ENCODE measurements around the gene SDC1.
"Not testable (repeated sequence)": the region's sequence is repeated elsewhere in the genome, so short reads cannot be mapped to it uniquely, and the experiment has no call there.

SDC1 gene

GRCh38 chr2:20236496-20236895, 11.6 kb upstream of the SDC1 start:
- in situ Hi-C loops (cut with HindIII; ENCODE audit: low pct_unique_long_range_greater_than_20kb, low sequenced_read_pairs): no loop called here
- no peak for TF ChIP-seq JUND (IDR thresholded peaks at IDR 0.05; ENCODE audit: low read depth)
- no peak for DNase-seq (ENCODE audit: low read depth in 1 of 2, low spot score in 1 of 2)

GRCh38 chr2:20235655-20236305, 10.8 kb upstream of the SDC1 start:
- in situ Hi-C loops (cut with HindIII; ENCODE audit: low pct_unique_long_range_greater_than_20kb, low sequenced_read_pairs): no loop called here
- no peak for DNase-seq (ENCODE audit: low read depth in 1 of 2, low spot score in 1 of 2)
- no peak for TF ChIP-seq JUND (IDR thresholded peaks at IDR 0.05; ENCODE audit: low read depth)

GRCh38 chr2:20234597-20234996, 9.7 kb upstream of the SDC1 start:
- DNase-seq (ENCODE audit: low read depth in 1 of 2, low spot score in 1 of 2); in situ Hi-C loops (cut with HindIII; ENCODE audit: low pct_unique_long_range_greater_than_20kb, low sequenced_read_pairs): not testable (repeated sequence)

GRCh38 chr2:20232837-20233207, 7.9 kb upstream of the SDC1 start:
- in situ Hi-C loops (cut with HindIII; ENCODE audit: low pct_unique_long_range_greater_than_20kb, low sequenced_read_pairs): no loop called here
- TF ChIP-seq JUND (IDR thresholded peaks at IDR 0.05; ENCODE audit: low read depth): no peak
- DNase-seq (ENCODE audit: low read depth in 1 of 2, low spot score in 1 of 2): peak in 1 of 2 experiments; percentile 86

GRCh38 chr2:20231598-20232026, 6.7 kb upstream of the SDC1 start:
- no peak for TF ChIP-seq JUND (IDR thresholded peaks at IDR 0.05; ENCODE audit: low read depth)
- DNase-seq (ENCODE audit: low read depth in 1 of 2, low spot score in 1 of 2): peak in 1 of 2 experiments; percentile 88
- in situ Hi-C loops (cut with HindIII; ENCODE audit: low pct_unique_long_range_greater_than_20kb, low sequenced_read_pairs): no loop called here

GRCh38 chr2:20231159-20231558, 6.2 kb upstream of the SDC1 start:
- DNase-seq (ENCODE audit: low read depth in 1 of 2, low spot score in 1 of 2): no peak
- in situ Hi-C loops (cut with HindIII; ENCODE audit: low pct_unique_long_range_greater_than_20kb, low sequenced_read_pairs): no loop called here
- TF ChIP-seq JUND (IDR thresholded peaks at IDR 0.05; ENCODE audit: low read depth): no peak

GRCh38 chr2:20230114-20230425, 5.1 kb upstream of the SDC1 start:
- DNase-seq (ENCODE audit: low read depth in 1 of 2, low spot score in 1 of 2): no peak
- TF ChIP-seq JUND (IDR thresholded peaks at IDR 0.05; ENCODE audit: low read depth): no peak
- in situ Hi-C loops (cut with HindIII; ENCODE audit: low pct_unique_long_range_greater_than_20kb, low sequenced_read_pairs): no loop called here

- in situ Hi-C loops (cut with HindIII; ENCODE audit: low pct_unique_long_range_greater_than_20kb, low sequenced_read_pairs): no loop called here
- no peak for TF ChIP-seq JUND (IDR thresholded peaks at IDR 0.05; ENCODE audit: low read depth)
- DNase-seq (ENCODE audit: low read depth in 1 of 2, low spot score in 1 of 2): no peak
Measured at GRCh38 chr2:20229322-20230113, 4.6 kb upstream of the SDC1 start.

- TF ChIP-seq JUND (IDR thresholded peaks at IDR 0.05; ENCODE audit: low read depth): no peak
- in situ Hi-C loops (cut with HindIII; ENCODE audit: low pct_unique_long_range_greater_than_20kb, low sequenced_read_pairs): no loop called here
- no peak for DNase-seq (ENCODE audit: low read depth in 1 of 2, low spot score in 1 of 2)
Measured at GRCh38 chr2:20227894-20228505, 3.1 kb upstream of the SDC1 start.

GRCh38 chr2:20226152-20226545, 1.2 kb upstream of the SDC1 start:
- in situ Hi-C loops (cut with HindIII; ENCODE audit: low pct_unique_long_range_greater_than_20kb, low sequenced_read_pairs): no loop called here

GRCh38 chr2:20225294-20226151, 593 bp upstream of the SDC1 start:
- in situ Hi-C loops (cut with HindIII; ENCODE audit: low pct_unique_long_range_greater_than_20kb, low sequenced_read_pairs): no loop called here
- TF ChIP-seq JUND (IDR thresholded peaks at IDR 0.05; ENCODE audit: low read depth): no peak
- DNase-seq (ENCODE audit: low read depth in 1 of 2, low spot score in 1 of 2): peak; percentile 58 to 76

More at GRCh38 chr2:20226152-20226545, 1.2 kb upstream of the SDC1 start:
- no peak for DNase-seq (ENCODE audit: low read depth in 1 of 2, low spot score in 1 of 2)
- no peak for TF ChIP-seq JUND (IDR thresholded peaks at IDR 0.05; ENCODE audit: low read depth)

- no peak for DNase-seq (ENCODE audit: low read depth in 1 of 2, low spot score in 1 of 2)
- in situ Hi-C loops (cut with HindIII; ENCODE audit: low pct_unique_long_range_greater_than_20kb, low sequenced_read_pairs): no loop called here
- TF ChIP-seq JUND (IDR thresholded peaks at IDR 0.05; ENCODE audit: low read depth): no peak
Measured at GRCh38 chr2:20224164-20224715, 690 bp downstream of the SDC1 start.

Measured in T47D (cell line).